Stimulated activated CD4-positive, alpha-beta T cell treated with anti-CD3 and anti-CD28 coated beads, Interleukin-2, amount 100 ng/mL, for 4 hours (primary cell): ENCODE measurements around the gene BMP7.
"Not testable (repeated sequence)": the region's sequence is repeated elsewhere in the genome, so short reads cannot be mapped to it uniquely, and the experiment has no call there.

Experiments used
- DNase-seq: peaks from one replicate; pipeline ENCODE4 v3.0.0-alpha.2; 2020; ENCODE audit warnings: low read depth

The BMP7 gene

GRCh38 chr20:57265336-57265996 lies 975 bp downstream of the BMP7 start:
- no peak for DNase-seq

DNA sequence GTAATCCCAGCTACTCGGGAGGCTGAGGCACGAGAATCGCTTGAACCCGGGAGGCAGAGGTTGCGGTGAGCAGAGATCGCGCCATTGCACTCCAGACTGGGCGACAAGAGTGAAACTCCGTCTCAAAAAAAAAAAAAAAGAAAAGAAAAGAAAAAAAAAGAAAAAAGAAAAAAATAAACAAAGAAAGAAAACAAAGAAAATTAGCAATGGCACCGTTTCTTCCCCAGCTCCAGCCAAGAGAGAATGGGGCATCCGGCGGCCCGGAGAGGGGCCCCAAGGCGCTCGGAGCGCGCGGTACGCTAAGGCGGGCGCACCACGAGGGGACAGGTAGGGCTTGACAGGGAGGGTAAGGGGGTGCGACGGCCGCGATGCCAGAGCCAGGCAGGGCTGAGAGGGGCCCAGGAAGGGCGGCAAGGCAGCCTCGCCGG lies 1.5 kb downstream of the BMP7 start:
- DNase-seq, result not testable (repeated sequence)

DNA sequence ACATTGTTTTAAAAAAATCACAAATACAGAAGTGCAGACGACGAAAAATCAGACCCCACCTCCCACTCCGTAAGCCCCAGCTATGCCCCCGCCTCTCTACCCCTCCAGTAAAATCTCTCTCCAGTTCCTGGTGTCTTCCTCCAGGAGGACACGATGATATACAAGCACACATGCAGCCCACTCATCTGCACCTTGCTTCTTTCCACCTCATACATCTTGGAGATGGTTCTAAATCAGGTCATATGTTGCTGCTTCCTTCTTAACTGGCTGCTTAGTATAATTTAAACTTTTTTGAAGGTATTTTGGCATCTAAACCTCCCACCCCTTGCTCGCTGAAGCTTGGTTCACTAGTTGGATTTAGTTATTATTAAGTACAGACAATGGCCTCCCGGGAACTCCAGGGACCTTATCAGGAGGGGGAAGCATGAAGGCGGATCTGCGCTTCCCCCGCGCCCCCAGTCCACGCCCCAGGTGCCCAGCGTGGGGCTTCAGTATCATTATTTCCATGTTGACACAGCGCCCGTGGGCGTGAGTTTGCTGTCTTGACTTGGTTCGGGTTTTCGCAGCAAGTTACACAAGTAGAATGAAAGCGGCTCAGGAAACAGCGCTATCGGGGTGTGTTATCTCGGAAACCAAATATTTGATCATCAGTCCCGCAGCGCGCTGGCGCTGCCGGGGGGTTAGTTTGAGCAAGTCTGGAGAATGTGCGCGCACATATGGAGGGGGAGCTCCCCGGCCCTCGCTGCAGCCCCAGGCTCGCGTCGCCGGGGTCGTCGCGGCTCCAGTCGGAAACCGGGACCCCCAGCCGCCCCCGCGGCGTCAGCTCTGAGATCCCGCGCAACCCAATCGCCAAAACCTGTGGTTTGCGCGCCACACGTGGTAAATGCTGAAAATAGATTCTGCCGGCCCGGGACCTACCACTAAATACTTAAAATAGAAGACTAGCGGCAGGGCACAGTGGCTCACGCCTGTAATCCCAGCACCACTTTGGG lies 2.3 kb downstream of the BMP7 start:
- DNase-seq, result no peak

- no peak for DNase-seq
Measured at GRCh38 chr20:57262784-57263609, 3.4 kb downstream of the BMP7 start.

DNA sequence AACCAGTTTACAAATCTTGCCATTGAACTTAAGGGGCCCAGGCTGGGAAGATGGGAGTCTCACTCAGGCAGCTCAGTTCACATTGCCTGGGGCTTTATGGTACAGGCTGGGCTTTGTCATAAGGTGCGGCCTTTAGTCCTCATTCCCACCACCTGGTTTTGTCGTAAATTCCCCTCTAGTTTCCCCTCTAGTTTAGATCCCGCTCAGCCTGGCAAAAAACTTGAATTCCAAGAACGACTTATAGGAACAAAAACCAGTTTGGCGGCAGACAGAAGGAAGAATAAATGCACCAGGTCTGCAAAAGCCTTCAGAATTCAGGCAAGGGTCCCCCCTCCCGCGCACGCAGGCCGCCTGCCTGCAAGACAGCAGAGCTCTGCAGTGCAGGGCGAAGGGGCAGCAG lies 4.1 kb downstream of the BMP7 start:
- no peak for DNase-seq

- DNase-seq, result no peak
Measured at GRCh38 chr20:57261457-57262251, 4.8 kb downstream of the BMP7 start.

- no peak for DNase-seq
Measured at GRCh38 chr20:57260934-57261333, 5.5 kb downstream of the BMP7 start.

DNA sequence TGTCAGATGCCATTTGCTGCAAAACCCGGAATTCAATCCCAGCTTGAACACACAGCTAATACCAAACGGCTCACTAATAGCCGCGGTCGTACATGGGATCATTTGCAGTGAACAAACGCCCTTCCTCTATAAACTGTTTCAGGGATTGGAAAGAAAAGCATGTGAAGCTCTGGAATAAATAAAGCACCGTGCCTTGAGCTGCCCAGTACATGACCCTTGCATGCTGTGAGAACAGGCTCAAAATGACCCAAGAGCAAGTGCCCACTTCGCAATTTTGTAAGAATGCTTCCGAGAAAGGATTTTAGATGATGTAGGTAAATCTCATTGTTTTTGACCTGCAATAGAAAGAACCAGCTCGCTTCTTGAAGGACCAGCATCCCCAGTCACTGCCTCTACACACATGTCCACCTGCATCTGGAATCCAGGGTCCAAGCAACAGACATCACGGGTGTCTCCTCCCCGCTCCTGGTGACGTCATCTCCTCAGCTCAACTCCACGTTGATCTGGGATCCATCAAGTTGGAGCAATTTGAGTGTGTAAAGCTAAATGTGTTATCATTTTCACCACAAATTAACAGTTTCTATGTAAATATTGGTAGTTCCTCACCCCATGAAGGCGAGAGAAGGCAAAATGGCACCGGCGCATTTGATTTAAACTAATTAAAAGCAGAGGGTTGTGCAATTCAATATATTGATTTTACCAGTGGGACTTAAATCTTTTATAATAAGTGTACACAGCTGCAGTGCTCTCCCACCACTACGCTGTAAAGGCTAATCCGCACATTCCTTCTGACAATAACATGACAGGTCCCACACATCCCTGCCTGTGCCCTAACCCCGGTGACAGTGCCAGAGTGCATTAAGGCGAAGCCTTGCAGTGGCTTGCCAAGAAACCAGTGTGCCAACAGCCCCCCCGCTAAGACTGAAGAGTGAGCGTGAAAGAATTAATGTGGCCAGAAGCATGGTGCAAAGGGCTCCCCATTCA lies 6.2 kb downstream of the BMP7 start:
- no peak for DNase-seq

DNA sequence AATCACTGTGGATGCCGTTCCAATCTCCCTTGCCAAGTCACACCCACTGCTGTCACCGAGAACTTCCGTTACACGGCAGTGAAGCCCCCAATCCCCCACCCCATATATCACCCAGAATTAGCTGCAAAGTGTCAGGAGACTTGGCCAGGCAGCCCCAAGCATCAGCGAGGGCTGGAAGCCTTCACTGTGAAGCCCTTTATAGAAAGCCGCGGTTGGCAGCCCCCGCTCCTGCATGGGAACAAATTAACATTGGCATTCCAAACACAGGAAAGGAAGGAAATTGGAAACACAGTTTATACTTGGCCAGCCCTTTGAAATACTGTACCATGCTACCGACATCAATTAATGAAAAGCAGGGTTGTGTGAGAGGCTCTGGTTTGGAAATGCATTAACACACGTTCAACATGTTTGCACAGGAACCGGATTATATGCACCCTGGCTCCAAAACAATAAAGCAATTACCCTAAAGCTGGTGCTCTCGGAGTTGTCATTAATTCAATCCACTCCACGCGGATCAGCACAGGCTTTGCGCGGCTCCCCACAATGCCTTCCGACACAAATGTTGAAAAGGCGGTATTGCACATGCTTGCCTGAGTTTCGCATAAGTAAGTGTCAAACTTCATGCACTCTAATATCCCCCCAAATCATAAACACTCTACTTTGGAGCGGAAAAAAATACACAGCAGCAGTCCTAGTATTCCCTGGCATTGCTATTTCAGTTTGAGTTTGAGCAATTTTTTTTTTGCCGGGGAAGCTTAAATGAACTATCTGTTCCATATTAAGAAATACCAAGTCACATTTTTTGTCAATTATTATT lies 7.1 kb downstream of the BMP7 start:
- DNase-seq, result no peak

DNA sequence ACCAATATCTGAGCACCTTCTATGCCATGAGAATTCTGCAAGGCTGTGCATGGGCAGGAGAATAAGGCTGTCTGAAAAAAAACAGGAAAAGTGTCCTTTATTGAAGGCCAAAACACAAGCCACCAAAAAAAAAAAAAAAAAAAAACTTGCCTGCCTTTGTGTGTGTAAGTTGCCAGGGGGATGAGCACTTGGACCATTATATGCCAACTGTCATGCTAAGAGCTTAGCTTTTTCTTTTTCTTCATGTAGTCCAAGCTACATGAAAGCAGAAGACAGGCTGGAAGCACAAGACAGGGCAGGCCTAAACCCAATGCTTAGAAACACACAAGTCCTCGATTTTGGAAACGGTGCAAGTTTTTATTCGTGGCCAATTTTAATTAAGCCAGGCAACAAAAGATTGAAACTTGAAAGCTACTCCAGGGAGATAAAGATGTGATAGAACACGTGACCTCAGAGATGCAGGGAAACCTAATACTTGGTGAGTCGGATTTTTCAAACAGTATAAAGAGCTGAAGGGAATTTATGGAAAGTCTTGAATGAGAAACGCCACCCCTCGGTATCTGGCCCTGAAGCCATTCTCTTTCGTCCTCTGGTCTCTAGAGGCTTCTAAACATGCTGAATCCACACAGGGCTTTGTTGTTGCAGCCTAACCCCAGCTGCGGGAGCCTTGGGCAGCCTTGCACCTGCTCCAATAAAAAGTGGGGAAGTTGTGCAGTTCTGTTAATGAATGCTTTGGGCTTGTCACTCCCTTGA lies 8.6 kb downstream of the BMP7 start:
- no peak for DNase-seq

DNA sequence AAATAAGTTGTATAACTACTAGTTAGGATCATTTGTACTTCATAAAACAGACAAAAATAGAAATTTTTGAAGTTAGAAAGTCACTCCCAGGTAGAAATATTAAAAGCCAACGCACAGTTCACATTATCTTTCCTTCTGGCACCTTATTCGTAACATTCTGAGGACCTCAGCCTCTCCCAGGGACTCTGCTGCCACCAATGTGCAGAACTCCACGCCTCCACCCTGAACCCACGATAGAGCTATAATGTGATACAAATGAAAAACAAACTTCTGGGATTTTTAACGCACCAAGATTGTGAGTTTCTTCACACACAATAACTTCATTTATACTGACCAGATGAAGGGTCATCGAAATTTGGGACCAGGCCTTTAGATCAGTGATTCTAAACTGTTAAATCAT lies 9.5 kb downstream of the BMP7 start:
- DNase-seq, result no peak

DNA sequence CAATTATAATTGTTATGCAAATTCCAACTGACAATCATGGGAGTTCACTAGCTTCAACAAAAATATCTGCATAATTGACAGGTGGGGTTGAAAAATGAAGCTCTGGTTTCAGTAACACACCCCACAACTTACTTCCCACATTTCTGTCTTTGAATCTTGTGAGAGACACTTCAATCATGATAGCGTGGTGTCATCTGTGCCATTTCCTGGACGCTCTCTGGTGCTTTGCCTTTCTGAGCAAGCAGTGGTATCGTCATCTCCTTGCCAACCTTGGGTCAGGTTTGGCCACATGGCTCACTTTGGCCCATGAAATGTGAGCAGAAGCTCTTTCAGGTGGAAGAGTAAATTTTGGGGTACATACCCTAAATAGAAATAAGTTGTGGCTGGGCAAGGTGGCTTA lies 10.2 kb downstream of the BMP7 start:
- no peak for DNase-seq

DNA sequence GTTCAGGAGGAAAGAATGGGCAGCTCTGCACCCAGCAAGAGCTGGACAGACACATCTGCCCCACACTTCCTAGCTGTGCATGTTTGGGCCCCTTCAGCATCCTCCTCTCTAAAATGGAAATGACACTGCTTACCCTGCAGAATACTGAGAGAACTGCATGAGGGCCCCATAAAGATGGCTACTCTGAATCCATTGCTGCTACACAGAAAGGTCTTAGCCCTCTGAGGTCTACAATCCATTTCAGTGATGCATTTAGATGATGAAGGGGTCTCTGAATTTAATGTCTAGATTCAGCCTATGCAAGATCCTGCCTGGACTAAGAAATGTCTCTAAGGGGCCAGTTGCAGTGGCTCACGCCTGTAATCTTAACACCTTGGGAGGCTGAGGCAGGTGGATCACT lies 11.3 kb downstream of the BMP7 start:
- DNase-seq, result no peak

- no peak for DNase-seq
Measured at GRCh38 chr20:57252559-57253162, 13.8 kb downstream of the BMP7 start.

DNA sequence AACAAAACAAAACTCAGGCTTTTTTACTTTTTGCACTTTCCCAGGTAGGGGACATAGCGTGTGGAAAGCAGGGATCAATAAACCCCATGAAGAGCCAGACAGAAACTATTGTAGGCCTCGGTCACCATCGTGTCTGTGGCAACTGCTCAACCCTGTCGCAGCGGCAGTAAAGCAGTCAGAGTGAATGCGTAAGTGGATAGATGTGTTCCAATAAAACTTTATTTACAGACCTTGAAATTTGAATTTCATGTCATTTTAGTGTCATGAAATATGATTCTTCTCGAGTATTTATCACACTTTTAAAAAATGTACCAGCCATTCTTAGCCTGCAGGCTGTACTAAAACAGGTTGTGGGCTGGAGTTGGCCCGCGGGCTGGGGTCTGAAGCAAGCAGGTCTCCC lies 14.5 kb downstream of the BMP7 start:
- DNase-seq, result no peak

DNA sequence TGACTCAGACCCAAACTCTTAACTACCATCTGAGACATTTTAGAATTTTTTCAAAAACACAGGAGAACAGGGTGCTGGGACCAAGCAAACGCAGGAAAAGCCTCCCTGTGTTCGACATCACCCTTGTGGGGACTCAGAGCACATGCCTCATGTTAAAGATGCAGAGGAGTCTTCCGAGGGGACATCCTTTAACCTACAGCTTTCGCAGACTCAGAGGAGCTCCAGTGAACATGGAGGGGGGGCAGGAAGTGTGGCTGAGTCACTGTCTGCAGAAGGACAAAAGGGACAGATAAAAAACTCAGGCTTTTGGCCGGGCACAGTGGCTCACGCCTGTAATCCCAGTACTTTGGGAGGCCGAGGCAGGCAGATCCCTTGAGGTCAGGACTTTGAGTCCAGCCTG lies 15.1 kb downstream of the BMP7 start:
- DNase-seq, result no peak

GRCh38 chr20:57250607-57251343 lies 15.7 kb downstream of the BMP7 start:
- DNase-seq, result no peak

DNA sequence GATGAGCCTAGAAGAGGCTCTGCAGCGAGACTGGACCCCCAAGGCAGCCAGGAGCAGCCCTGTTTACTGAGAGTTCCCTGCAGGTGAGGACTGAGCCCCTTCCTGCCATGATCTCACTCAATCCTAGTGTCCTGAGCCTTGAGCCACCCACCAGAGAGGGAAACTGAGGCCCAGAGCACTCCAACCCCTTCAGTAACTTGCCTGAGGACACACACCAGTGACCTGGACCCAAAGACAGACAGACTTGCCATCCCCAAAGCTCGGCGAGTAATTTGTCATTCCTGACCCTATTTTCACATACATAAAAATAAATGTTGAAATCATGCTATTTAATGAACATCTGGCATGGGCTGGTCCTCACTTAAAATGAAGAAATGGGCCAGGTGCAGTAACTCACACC lies 16.7 kb downstream of the BMP7 start:
- DNase-seq, result no peak
